H9 (cell line): Measurements from ENCODE around the gene PFDN5. TPM values are rescaled to one million over a fixed set of nuclear protein-coding genes. Genes with fewer than 3 reads are reported as not detected.
A peak's percentile ranks its signal among the peaks of the same experiment; 100 is the strongest.

Experiments used
- DNase-seq: peaks from one replicate; pipeline ENCODE4 v3.0.0-alpha.2; 2017
- H2AFZ ChIP-seq: one replicate; pipeline ENCODE4 v1.6.1; 2013; ENCODE audit warnings: mild to moderate bottlenecking, low read length, control low read depth, moderate library complexity
- H2AK5ac ChIP-seq: 2 replicates; pipeline ENCODE4 v1.6.1; 2013; ENCODE audit warnings: low read length, control low read depth, mixed read lengths; ENCODE audit not compliant: insufficient read length
- H2BK120ac ChIP-seq: one replicate; pipeline ENCODE4 v1.6.1; 2013; ENCODE audit warnings: low read depth, mild to moderate bottlenecking, low read length, control low read depth, inconsistent platforms; ENCODE audit not compliant: poor library complexity, severe bottlenecking
- H2BK12ac ChIP-seq: 2 replicates; pipeline ENCODE4 v1.6.1; 2013; ENCODE audit warnings: low read length, control low read depth, mixed read lengths, low read depth; ENCODE audit not compliant: insufficient read length
- H2BK15ac ChIP-seq: 2 replicates; pipeline ENCODE4 v1.6.1; 2013; ENCODE audit warnings: low read depth, low read length, control low read depth
- H2BK20ac ChIP-seq: one replicate; pipeline ENCODE4 v1.6.1; 2013; ENCODE audit warnings: low read depth, mild to moderate bottlenecking, low read length, control low read depth, inconsistent platforms; ENCODE audit not compliant: poor library complexity, severe bottlenecking
- H2BK5ac ChIP-seq: 2 replicates; pipeline ENCODE4 v1.6.1; 2013; ENCODE audit warnings: low read length, control low read depth, mixed read lengths; ENCODE audit not compliant: insufficient read length
- H3K14ac ChIP-seq: 2 replicates; pipeline ENCODE4 v1.6.1; 2013; ENCODE audit warnings: low read length, control low read depth; ENCODE audit not compliant: insufficient read depth
- H3K18ac ChIP-seq: 2 replicates; pipeline ENCODE4 v1.6.1; 2013; ENCODE audit warnings: low read depth, mild to moderate bottlenecking, mixed read lengths, low read length, control low read depth; ENCODE audit not compliant: insufficient read length
- H3K23ac ChIP-seq: 2 replicates; pipeline ENCODE4 v1.6.1; 2013; ENCODE audit warnings: low read length, control low read depth, mixed read lengths, low read depth; ENCODE audit not compliant: insufficient read length
- H3K23me2 ChIP-seq: 2 replicates; pipeline ENCODE4 v1.6.1; 2013; ENCODE audit warnings: low read depth, mild to moderate bottlenecking, mixed read lengths, low read length, control low read depth; ENCODE audit not compliant: insufficient read length, poor library complexity, severe bottlenecking
- H3K27ac ChIP-seq: 2 replicates; pipeline ENCODE4 v1.5.1; 2013; ENCODE audit warnings: low read length, control low read depth, mixed read lengths, low read depth; ENCODE audit not compliant: insufficient read length
- H3K27me3 ChIP-seq: 2 replicates; pipeline ENCODE4 v1.6.1; 2013; ENCODE audit warnings: low read length, control low read depth, inconsistent platforms; ENCODE audit not compliant: insufficient read depth
- H3K4ac ChIP-seq: 2 replicates; pipeline ENCODE4 v1.6.1; 2013; ENCODE audit warnings: low read depth, mild to moderate bottlenecking, control low read depth, inconsistent platforms, low read length, moderate library complexity
- H3K4me1 ChIP-seq: 2 replicates; pipeline ENCODE4 v1.6.1; 2013; ENCODE audit warnings: low read length, control low read depth, inconsistent platforms; ENCODE audit not compliant: insufficient read depth
- H3K4me2 ChIP-seq: 2 replicates; pipeline ENCODE4 v1.6.1; 2013; ENCODE audit warnings: low read length, control low read depth, mixed read lengths; ENCODE audit not compliant: insufficient read length, insufficient read depth
- H3K56ac ChIP-seq: 2 replicates; pipeline ENCODE4 v1.6.1; 2013; ENCODE audit warnings: low read depth, mild to moderate bottlenecking, mixed read lengths, low read length, control low read depth; ENCODE audit not compliant: insufficient read length
- H3K79me1 ChIP-seq: 2 replicates; pipeline ENCODE4 v1.6.1; 2013; ENCODE audit warnings: low read depth, mild to moderate bottlenecking, moderate library complexity, low read length, control low read depth, inconsistent platforms; ENCODE audit not compliant: insufficient read depth, poor library complexity, severe bottlenecking
- H3K79me2 ChIP-seq: 2 replicates; pipeline ENCODE4 v1.6.1; 2013; ENCODE audit warnings: low read length, control low read depth, inconsistent platforms; ENCODE audit not compliant: insufficient read depth
- H3K9ac ChIP-seq: 2 replicates; pipeline ENCODE4 v1.6.1; 2013; ENCODE audit warnings: low read length, control low read depth, mixed read lengths; ENCODE audit not compliant: insufficient read length; ENCODE audit errors: extremely low read depth
- H3K9me3 ChIP-seq: one replicate; pipeline ENCODE4 v1.6.1; 2013; ENCODE audit warnings: low read depth, low read length, inconsistent platforms; ENCODE audit not compliant: control insufficient read depth
- H3T11ph ChIP-seq: one replicate; pipeline ENCODE4 v1.6.1; 2013; ENCODE audit warnings: mild to moderate bottlenecking, low read length, control low read depth, inconsistent platforms
- H4K20me1 ChIP-seq: one replicate; pipeline ENCODE4 v1.6.1; 2013; ENCODE audit not compliant: control insufficient read depth, insufficient read length, insufficient read depth
- H4K5ac ChIP-seq: 2 replicates; pipeline ENCODE4 v1.6.1; 2013; ENCODE audit warnings: low read depth, mild to moderate bottlenecking, mixed read lengths, low read length, control low read depth; ENCODE audit not compliant: insufficient read length
- H4K8ac ChIP-seq: replicated peaks from 2 replicates; pipeline ENCODE4 v1.6.1; 2013; ENCODE audit warnings: low read length, control low read depth, mixed read lengths, low read depth; ENCODE audit not compliant: insufficient read length
- H4K91ac ChIP-seq: 2 replicates; pipeline ENCODE4 v1.6.1; 2013; ENCODE audit warnings: low read depth, mild to moderate bottlenecking, moderate library complexity, mixed read lengths, low read length, control low read depth; ENCODE audit not compliant: insufficient read length
- H3K27ac Mint-ChIP-seq, 3 experiments: 2 replicates in 2 of 3; 3 replicates in 1 of 3; pipeline ENCODE4 v1.8.0; 2020 to 2021; ENCODE audit warnings: mixed read lengths in 3 of 3, mild to moderate bottlenecking in 1 of 3, moderate library complexity in 1 of 3
- H3K27me3 Mint-ChIP-seq: 2 replicates; pipeline ENCODE4 v1.8.0; 2021; ENCODE audit warnings: low read depth, mild to moderate bottlenecking, moderate library complexity, mixed read lengths
- H3K36me3 Mint-ChIP-seq, 3 experiments: 2 replicates in 2 of 3; 3 replicates in 1 of 3; pipeline ENCODE4 v1.8.0; 2020 to 2021; ENCODE audit warnings: low read depth in 3 of 3, mixed read lengths in 3 of 3; ENCODE audit not compliant: insufficient read depth in 1 of 3
- H3K4me1 Mint-ChIP-seq, 2 experiments: 2 replicates each; pipeline ENCODE4 v1.8.0; 2020; ENCODE audit warnings: mixed read lengths in 2 of 2
- H3K4me3 Mint-ChIP-seq, 2 experiments: 2 replicates in 1 of 2; 3 replicates in 1 of 2; pipeline ENCODE4 v1.8.0; 2020 to 2021; ENCODE audit warnings: mild to moderate bottlenecking in 2 of 2, mixed read lengths in 2 of 2, moderate library complexity in 1 of 2
- H3K9me3 Mint-ChIP-seq, 2 experiments: 2 replicates in 1 of 2; 3 replicates in 1 of 2; pipeline ENCODE4 v1.8.0; 2020; ENCODE audit warnings: mild to moderate bottlenecking in 2 of 2, mixed read lengths in 2 of 2, moderate library complexity in 1 of 2
- WGBS: extraction: QIAGEN DNeasy Blood & Tissue Kit; methylation state at CpG from one replicate; pipeline ENCODE4 v1.1.7; 2013; ENCODE audit warnings: missing lambda C conversion rate, low lambda C conversion rate, mixed read lengths; ENCODE audit not compliant: insufficient read length; ENCODE audit errors: extremely low coverage; 5-methylcytosine and 5-hydroxymethylcytosine counted together
- total RNA-seq: library from RNA; stranded (reverse); gene quantifications from 2 replicates; pipeline ENCODE4 v1.2.1, GENCODE V29; 2021
- TF ChIP-seq, protein P1 (sequence below): fragments of 200-600 bp; sonication (generic); conservative IDR thresholded peaks from 3 replicates; pipeline ENCODE4 v1.8.0; 2021; ENCODE audit warnings: antibody characterized with exemption, mild to moderate bottlenecking

PFDN5 gene
- total RNA-seq, 1 experiment from 2014 or later: 285 TPM

DNA sequence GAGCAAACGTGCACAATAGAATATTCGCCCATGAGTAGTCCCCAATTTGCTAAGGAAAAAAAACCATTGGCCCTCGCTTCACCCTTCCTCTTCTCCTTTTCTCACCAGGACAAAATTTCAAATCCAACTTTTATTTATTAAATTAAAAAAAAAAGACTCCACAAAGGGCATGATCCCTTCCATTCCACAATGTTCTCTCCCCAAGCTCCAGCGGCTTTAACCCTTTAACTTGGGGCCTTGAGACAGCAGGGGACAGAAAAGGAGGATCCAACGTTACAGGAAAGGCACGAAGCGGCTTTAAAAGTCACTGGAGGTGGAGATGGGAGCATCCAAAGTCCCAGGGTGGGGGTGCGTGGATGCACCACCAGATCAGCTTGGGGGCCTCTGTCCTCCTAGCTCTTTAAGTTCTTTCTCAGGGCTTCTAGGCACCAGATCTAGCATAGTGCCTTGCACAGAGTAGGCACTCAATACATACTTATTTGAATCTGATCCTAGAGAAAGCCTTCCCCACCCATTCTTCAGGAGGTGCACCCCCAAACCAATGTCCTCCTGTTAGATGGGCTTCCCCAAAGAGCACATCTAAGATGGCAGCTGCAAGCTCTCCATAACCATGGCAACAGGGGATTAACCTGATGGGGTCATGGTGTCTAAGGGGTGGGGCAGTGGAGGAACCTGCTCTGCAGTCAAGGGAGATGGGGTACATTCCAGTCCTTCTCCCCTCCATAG lies 31.3 kb downstream of the PFDN5 start:
- Histone ChIP-seq H3T11ph (no peak overlapping the region), H2BK20ac (no peak overlapping the region), H3K4me1 (no peaks in the 10 kb centered on the region), H3K79me1 (no peaks in the 10 kb centered on the region), H3K79me2 (no peaks in the 10 kb centered on the region), H3K4me2 (no peak overlapping the region), H2BK5ac (no peak overlapping the region), H3K27me3 (peaks cover 18% of the 10 kb centered on the region), H4K8ac (no peak overlapping the region), H4K20me1 (no peaks in the 10 kb centered on the region), H3K18ac (no peak overlapping the region), H3K23ac (no peak overlapping the region), H3K4ac (no peak overlapping the region), H4K5ac (no peak overlapping the region), H3K9ac (no peak overlapping the region), H2BK120ac (no peak overlapping the region), H3K9me3 (no peaks in the 10 kb centered on the region), H2BK12ac (no peak overlapping the region), H4K91ac (no peak overlapping the region), H2AFZ (no peak overlapping the region), H3K14ac (no peak overlapping the region), H2AK5ac (no peak overlapping the region), H3K23me2 (peaks cover 17% of the 10 kb centered on the region), H3K27ac (no peak overlapping the region), H3K56ac (no peak overlapping the region), H2BK15ac (no peak overlapping the region)
- Mint-ChIP-seq H3K27me3 (peaks cover 85% of the 10 kb centered on the region), H3K27ac (no peak overlapping the region), H3K36me3 (no peaks in the 10 kb centered on the region; a peak in 1 of 7 replicates), H3K4me3 (peak overlapping the region in 1 of 2 experiments; percentile 78; a peak in 3 of 5 replicates), H3K9me3 (no peaks in the 10 kb centered on the region; a peak in 1 of 5 replicates), H3K4me1 (peaks cover 22 to 39% of the 10 kb centered on the region in 2 experiments)
- TF ChIP-seq, protein P1, sequence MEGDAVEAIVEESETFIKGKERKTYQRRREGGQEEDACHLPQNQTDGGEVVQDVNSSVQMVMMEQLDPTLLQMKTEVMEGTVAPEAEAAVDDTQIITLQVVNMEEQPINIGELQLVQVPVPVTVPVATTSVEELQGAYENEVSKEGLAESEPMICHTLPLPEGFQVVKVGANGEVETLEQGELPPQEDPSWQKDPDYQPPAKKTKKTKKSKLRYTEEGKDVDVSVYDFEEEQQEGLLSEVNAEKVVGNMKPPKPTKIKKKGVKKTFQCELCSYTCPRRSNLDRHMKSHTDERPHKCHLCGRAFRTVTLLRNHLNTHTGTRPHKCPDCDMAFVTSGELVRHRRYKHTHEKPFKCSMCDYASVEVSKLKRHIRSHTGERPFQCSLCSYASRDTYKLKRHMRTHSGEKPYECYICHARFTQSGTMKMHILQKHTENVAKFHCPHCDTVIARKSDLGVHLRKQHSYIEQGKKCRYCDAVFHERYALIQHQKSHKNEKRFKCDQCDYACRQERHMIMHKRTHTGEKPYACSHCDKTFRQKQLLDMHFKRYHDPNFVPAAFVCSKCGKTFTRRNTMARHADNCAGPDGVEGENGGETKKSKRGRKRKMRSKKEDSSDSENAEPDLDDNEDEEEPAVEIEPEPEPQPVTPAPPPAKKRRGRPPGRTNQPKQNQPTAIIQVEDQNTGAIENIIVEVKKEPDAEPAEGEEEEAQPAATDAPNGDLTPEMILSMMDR: no peak
- DNase-seq: no peak
- WGBS: no CpG with 5 or more reads among the region's 8 CpGs
